Hepatocyte (in vitro differentiated cells): Measurements from ENCODE around the gene C19orf12. TPM values are rescaled to one million over a fixed set of nuclear protein-coding genes. Genes with fewer than 3 reads are reported as not detected.

Source experiments
- DNase-seq: peaks from one replicate; pipeline ENCODE4 v3.0.0-alpha.2; 2016; ENCODE audit warnings: low spot score
- H2AFZ ChIP-seq: fragments of 200-600 bp; sonication (generic); 2 replicates; pipeline ENCODE4 v1.6.0; 2016; ENCODE audit warnings: antibody characterized with exemption, mild to moderate bottlenecking
- H3K27ac ChIP-seq: fragments of 200-600 bp; sonication (generic); 2 replicates; pipeline ENCODE4 v1.5.1; 2016; ENCODE audit warnings: mild to moderate bottlenecking
- H3K27me3 ChIP-seq: fragments of 200-600 bp; sonication (generic); 2 replicates; pipeline ENCODE4 v1.6.1; 2016
- H3K36me3 ChIP-seq: fragments of 200-600 bp; sonication (generic); replicated peaks from 2 replicates; pipeline ENCODE4 v1.5.1; 2016; ENCODE audit warnings: low read depth; ENCODE audit not compliant: insufficient read depth
- H3K4me1 ChIP-seq: fragments of 200-600 bp; sonication (generic); 2 replicates; pipeline ENCODE4 v1.5.1; 2016; ENCODE audit warnings: mild to moderate bottlenecking, moderate library complexity; ENCODE audit not compliant: insufficient read depth
- H3K4me2 ChIP-seq: fragments of 200-600 bp; sonication (generic); 2 replicates; pipeline ENCODE4 v1.6.0; 2016
- H3K4me3 ChIP-seq: fragments of 200-600 bp; sonication (generic); 2 replicates; pipeline ENCODE4 v1.5.1; 2016; ENCODE audit warnings: mild to moderate bottlenecking
- H3K79me2 ChIP-seq: fragments of 200-600 bp; sonication (generic); 2 replicates; pipeline ENCODE4 v1.6.0; 2017; ENCODE audit warnings: mild to moderate bottlenecking
- H3K9me2 ChIP-seq: fragments of 200-600 bp; sonication (generic); replicated peaks from 2 replicates; pipeline ENCODE4 v1.6.0; 2017; ENCODE audit warnings: mild to moderate bottlenecking; ENCODE audit not compliant: insufficient read depth
- H3K9me3 ChIP-seq: fragments of 200-600 bp; sonication (generic); 2 replicates; pipeline ENCODE4 v1.5.1; 2016; ENCODE audit warnings: low read depth, mild to moderate bottlenecking
- H4K20me1 ChIP-seq: fragments of 200-600 bp; sonication (generic); 2 replicates; pipeline ENCODE4 v1.6.0; 2016; ENCODE audit warnings: mild to moderate bottlenecking; ENCODE audit not compliant: insufficient read depth, poor library complexity, severe bottlenecking
- EZH2 ChIP-seq: fragments of 200-600 bp; sonication (generic); IDR thresholded peaks from 2 replicates; pipeline ENCODE4 v1.6.1; 2016; ENCODE audit warnings: antibody characterized with exemption, mild to moderate bottlenecking, borderline replicate concordance
- EZH2phosphoT487 ChIP-seq: fragments of 200-600 bp; sonication (generic); IDR thresholded peaks from one replicate; pipeline ENCODE4 v1.6.1; 2018; ENCODE audit warnings: antibody characterized with exemption, mild to moderate bottlenecking, low read depth, moderate library complexity; ENCODE audit not compliant: unreplicated experiment, severe bottlenecking
- WGBS: methylation state at CpG from one replicate; pipeline ENCODE4 v1.1.6; 2016; ENCODE audit warnings: low lambda C conversion rate; ENCODE audit errors: missing lambda C conversion rate; 5-methylcytosine and 5-hydroxymethylcytosine counted together
- polyA plus RNA-seq: library from polyadenylated mRNA; unstranded; fragments of >200 nt; fragmentation: Nextera tagmentation; extraction: Ambion mirVana; gene quantifications from 2 replicates; pipeline ENCODE4 v1.2.1, GENCODE V29; 2016
- total RNA-seq: library from RNA; depleted of rRNA; stranded (reverse); fragments of >200 nt; gene quantifications from 2 replicates; pipeline ENCODE4 v1.2.3, GENCODE V29; 2014
- TF ChIP-seq, protein P1 (sequence below): fragments of 200-600 bp; sonication (generic); IDR thresholded peaks from 2 replicates; pipeline ENCODE4 v1.5.1; 2016; ENCODE audit warnings: antibody characterized with exemption, mild to moderate bottlenecking; ENCODE audit not compliant: poor library complexity

C19orf12 gene
- total and polyA plus RNA-seq, 2 experiments from 2014 or later: 41.5 to 57.2 TPM

- Histone ChIP-seq H3K36me3 (no peaks in the 10 kb centered on the region), H3K79me2 (no peaks in the 10 kb centered on the region), H3K27ac (no peak overlapping the region), H3K9me3 (no peaks in the 10 kb centered on the region), H3K4me2 (peak overlapping the region; percentile 90), H3K4me3 (peak overlapping the region; percentile 24), H3K4me1 (peaks cover 9% of the 10 kb centered on the region), H3K9me2 (no peaks in the 10 kb centered on the region), H4K20me1 (no peaks in the 10 kb centered on the region), H3K27me3 (peaks cover 6% of the 10 kb centered on the region), H2AFZ (peak overlapping the region; percentile 63)
- TF ChIP-seq EZH2: no peak
- TF ChIP-seq, protein P1, sequence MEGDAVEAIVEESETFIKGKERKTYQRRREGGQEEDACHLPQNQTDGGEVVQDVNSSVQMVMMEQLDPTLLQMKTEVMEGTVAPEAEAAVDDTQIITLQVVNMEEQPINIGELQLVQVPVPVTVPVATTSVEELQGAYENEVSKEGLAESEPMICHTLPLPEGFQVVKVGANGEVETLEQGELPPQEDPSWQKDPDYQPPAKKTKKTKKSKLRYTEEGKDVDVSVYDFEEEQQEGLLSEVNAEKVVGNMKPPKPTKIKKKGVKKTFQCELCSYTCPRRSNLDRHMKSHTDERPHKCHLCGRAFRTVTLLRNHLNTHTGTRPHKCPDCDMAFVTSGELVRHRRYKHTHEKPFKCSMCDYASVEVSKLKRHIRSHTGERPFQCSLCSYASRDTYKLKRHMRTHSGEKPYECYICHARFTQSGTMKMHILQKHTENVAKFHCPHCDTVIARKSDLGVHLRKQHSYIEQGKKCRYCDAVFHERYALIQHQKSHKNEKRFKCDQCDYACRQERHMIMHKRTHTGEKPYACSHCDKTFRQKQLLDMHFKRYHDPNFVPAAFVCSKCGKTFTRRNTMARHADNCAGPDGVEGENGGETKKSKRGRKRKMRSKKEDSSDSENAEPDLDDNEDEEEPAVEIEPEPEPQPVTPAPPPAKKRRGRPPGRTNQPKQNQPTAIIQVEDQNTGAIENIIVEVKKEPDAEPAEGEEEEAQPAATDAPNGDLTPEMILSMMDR: no peak
- no peak for TF ChIP-seq EZH2phosphoT487
- no peak for DNase-seq
- WGBS: 50% methylated on average over 14 of the region's 14 CpGs
These were observed 9.7 kb upstream of the C19orf12 start for GRCh38 chr19:29724746-29725145.

- Histone ChIP-seq H3K4me2 (peak overlapping the region; percentile 90), H3K27me3 (peaks cover 6% of the 10 kb centered on the region), H2AFZ (peak overlapping the region; percentile 63), H3K79me2 (no peaks in the 10 kb centered on the region), H3K4me3 (peak overlapping the region; percentile 24), H3K9me2 (no peaks in the 10 kb centered on the region), H4K20me1 (no peaks in the 10 kb centered on the region), H3K36me3 (no peaks in the 10 kb centered on the region), H3K4me1 (peaks cover 9% of the 10 kb centered on the region), H3K27ac (no peak overlapping the region), H3K9me3 (no peaks in the 10 kb centered on the region)
- peak; percentile 46 for DNase-seq
- WGBS: 7% methylated on average over 28 of the region's 39 CpGs
- TF ChIP-seq, protein P1: no peak
- TF ChIP-seq EZH2phosphoT487 (no peak), EZH2 (no peak)
These were observed 9.1 kb upstream of the C19orf12 start for GRCh38 chr19:29724102-29724641.

DNA sequence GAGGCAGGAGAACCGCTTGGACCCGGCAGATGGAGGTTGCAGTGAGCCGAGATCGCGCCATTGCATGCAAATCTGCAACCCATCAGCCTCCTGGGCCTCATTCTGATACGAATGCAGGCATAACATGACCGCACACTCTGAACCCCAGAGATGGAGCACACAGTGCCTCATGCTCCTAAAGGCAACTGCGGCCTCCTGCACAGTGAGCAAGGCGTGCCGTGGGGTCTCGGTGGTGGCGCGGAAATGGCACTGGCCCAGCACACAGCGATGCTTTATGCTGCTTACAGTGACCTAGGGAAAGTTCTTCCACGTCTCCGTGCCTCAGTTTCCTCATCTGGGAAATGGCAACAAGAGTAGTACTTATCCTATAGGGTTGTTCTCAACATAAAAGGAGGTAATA, 2.0 kb upstream of the C19orf12 start:
- 94% methylated on average over 16 of the region's 16 CpGs for WGBS
- DNase-seq: no peak
- Histone ChIP-seq H3K9me3 (no peaks in the 10 kb centered on the region), H3K4me1 (peaks cover 20% of the 10 kb centered on the region), H3K27me3 (no peaks in the 10 kb centered on the region), H4K20me1 (no peaks in the 10 kb centered on the region), H3K4me2 (no peak overlapping the region), H3K36me3 (no peaks in the 10 kb centered on the region), H3K9me2 (no peaks in the 10 kb centered on the region), H3K4me3 (no peak overlapping the region), H2AFZ (no peak overlapping the region), H3K79me2 (peaks cover 39% of the 10 kb centered on the region), H3K27ac (no peak overlapping the region)
- no peak for TF ChIP-seq EZH2
- TF ChIP-seq EZH2phosphoT487: no peak
- TF ChIP-seq, protein P1: no peak
